ENCODE measurements around the gene PAPSS1.

DNA sequence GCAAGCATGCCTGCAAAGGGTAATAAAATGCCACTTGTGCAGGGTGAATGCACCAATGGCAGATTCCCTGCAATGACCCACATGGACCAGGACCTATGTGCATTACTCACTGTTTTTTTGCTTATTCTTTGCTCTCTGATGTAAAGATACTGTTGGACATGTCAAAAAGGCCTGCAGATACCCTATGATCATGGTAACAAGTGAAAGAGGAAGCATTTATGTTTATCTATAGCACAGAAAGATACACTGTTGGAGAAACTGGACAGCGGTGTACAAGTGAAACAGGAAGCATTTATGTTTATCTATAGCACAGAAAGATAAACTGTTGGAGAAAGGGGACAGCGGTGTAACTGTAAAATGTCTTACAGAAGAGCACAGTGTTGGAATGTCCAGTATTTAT lies 127.5 kb downstream of the PAPSS1 start:
- TF ChIP-seq EZH2phosphoT487 (IDR thresholded peaks at IDR 0.05) = no peak
- TF ChIP-seq, protein P1, sequence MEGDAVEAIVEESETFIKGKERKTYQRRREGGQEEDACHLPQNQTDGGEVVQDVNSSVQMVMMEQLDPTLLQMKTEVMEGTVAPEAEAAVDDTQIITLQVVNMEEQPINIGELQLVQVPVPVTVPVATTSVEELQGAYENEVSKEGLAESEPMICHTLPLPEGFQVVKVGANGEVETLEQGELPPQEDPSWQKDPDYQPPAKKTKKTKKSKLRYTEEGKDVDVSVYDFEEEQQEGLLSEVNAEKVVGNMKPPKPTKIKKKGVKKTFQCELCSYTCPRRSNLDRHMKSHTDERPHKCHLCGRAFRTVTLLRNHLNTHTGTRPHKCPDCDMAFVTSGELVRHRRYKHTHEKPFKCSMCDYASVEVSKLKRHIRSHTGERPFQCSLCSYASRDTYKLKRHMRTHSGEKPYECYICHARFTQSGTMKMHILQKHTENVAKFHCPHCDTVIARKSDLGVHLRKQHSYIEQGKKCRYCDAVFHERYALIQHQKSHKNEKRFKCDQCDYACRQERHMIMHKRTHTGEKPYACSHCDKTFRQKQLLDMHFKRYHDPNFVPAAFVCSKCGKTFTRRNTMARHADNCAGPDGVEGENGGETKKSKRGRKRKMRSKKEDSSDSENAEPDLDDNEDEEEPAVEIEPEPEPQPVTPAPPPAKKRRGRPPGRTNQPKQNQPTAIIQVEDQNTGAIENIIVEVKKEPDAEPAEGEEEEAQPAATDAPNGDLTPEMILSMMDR (IDR thresholded peaks at IDR 0.05) = no peak
- no peak for TF ChIP-seq EZH2 (IDR thresholded peaks at IDR 0.05)

Data from neural progenitor cell (in vitro differentiated cells).